WTC11 (cell line): ENCODE measurements around the gene GDPD3. TPM values are rescaled to one million over a fixed set of nuclear protein-coding genes. Genes with fewer than 3 reads are reported as not detected.
A peak's percentile ranks its signal among the peaks of the same experiment; 100 is the strongest.

Experiments
- CREM ChIP-seq: sonication (generic); formaldehyde crosslinking; IDR thresholded peaks from 2 replicates; pipeline ENCODE4 v1.8.1; 2022; ENCODE audit warnings: mild to moderate bottlenecking, missing genetic modification reagents, moderate library complexity
- FOXJ3 ChIP-seq: sonication (generic); formaldehyde crosslinking; IDR thresholded peaks from 2 replicates; pipeline ENCODE4 v1.9.0; 2021; ENCODE audit warnings: missing genetic modification reagents, mild to moderate bottlenecking, borderline replicate concordance
- GABPB1 ChIP-seq: sonication (generic); formaldehyde crosslinking; IDR thresholded peaks from 2 replicates; pipeline ENCODE4 v1.8.1; 2023; ENCODE audit warnings: mild to moderate bottlenecking, missing genetic modification reagents
- GRHL2 ChIP-seq: fragments of 250-450 bp; sonication (Bioruptor Pico); IDR thresholded peaks from 2 replicates; pipeline ENCODE4 v1.8.0; 2022; ENCODE audit warnings: mild to moderate bottlenecking, moderate library complexity; ENCODE audit not compliant: insufficient replicate concordance, severe bottlenecking
- GTF2I ChIP-seq: fragments of 250-450 bp; sonication (Bioruptor Pico); conservative IDR thresholded peaks from 2 replicates; pipeline ENCODE4 v1.4.0; 2021; ENCODE audit warnings: mild to moderate bottlenecking
- JUN ChIP-seq: sonication (generic); formaldehyde crosslinking; IDR thresholded peaks from 2 replicates; pipeline ENCODE4 v1.8.0; 2023; ENCODE audit warnings: mild to moderate bottlenecking, missing genetic modification reagents
- MYBL2 ChIP-seq: sonication (generic); formaldehyde crosslinking; IDR thresholded peaks from 2 replicates; pipeline ENCODE4 v1.8.1; 2023; ENCODE audit warnings: mild to moderate bottlenecking, moderate library complexity, missing genetic modification reagents
- NFATC4 ChIP-seq: fragments of 250-450 bp; sonication (Bioruptor Pico); IDR thresholded peaks from 2 replicates; pipeline ENCODE4 v1.9.0; 2021; ENCODE audit warnings: mild to moderate bottlenecking
- NFE2L1 ChIP-seq: sonication (generic); formaldehyde crosslinking; IDR thresholded peaks from 2 replicates; pipeline ENCODE4 v1.8.1; 2023; ENCODE audit warnings: missing genetic modification reagents
- NFYB ChIP-seq: sonication (generic); formaldehyde crosslinking; conservative IDR thresholded peaks from 2 replicates; pipeline ENCODE4 v1.8.0; 2022; ENCODE audit warnings: low read depth, missing genetic modification reagents
- RELA ChIP-seq: sonication (generic); formaldehyde crosslinking; IDR thresholded peaks from 2 replicates; pipeline ENCODE4 v1.8.1; 2022; ENCODE audit warnings: missing genetic modification reagents, mild to moderate bottlenecking, borderline replicate concordance
- SOX15 ChIP-seq: fragments of 250-450 bp; sonication (Bioruptor Pico); IDR thresholded peaks from 2 replicates; pipeline ENCODE4 v1.9.0; 2021; ENCODE audit warnings: mild to moderate bottlenecking
- TCF7 ChIP-seq: sonication (generic); formaldehyde crosslinking; IDR thresholded peaks from 2 replicates; pipeline ENCODE4 v1.8.0; 2022; ENCODE audit warnings: mild to moderate bottlenecking, low read depth, missing genetic modification reagents, moderate library complexity
- TP53 ChIP-seq: sonication (generic); formaldehyde crosslinking; IDR thresholded peaks from 2 replicates; pipeline ENCODE4 v1.8.1; 2023; ENCODE audit warnings: mild to moderate bottlenecking, missing genetic modification reagents
- ZNF121 ChIP-seq: sonication (generic); formaldehyde crosslinking; IDR thresholded peaks from 2 replicates; pipeline ENCODE4 v1.8.0; 2023; ENCODE audit warnings: missing genetic modification reagents
- ZNF138 ChIP-seq: sonication (generic); formaldehyde crosslinking; conservative IDR thresholded peaks from 2 replicates; pipeline ENCODE4 v1.8.1; 2022; ENCODE audit warnings: mild to moderate bottlenecking, moderate library complexity, missing genetic modification reagents
- ZNF219 ChIP-seq: sonication (generic); formaldehyde crosslinking; IDR thresholded peaks from 2 replicates; pipeline ENCODE4 v1.8.0; 2023; ENCODE audit warnings: missing genetic modification reagents, mild to moderate bottlenecking, borderline replicate concordance
- ZNF263 ChIP-seq: sonication (generic); formaldehyde crosslinking; IDR thresholded peaks from 2 replicates; pipeline ENCODE4 v1.8.1; 2022; ENCODE audit warnings: low read depth, mild to moderate bottlenecking, moderate library complexity, missing genetic modification reagents
- ZNF416 ChIP-seq: fragments of 250-450 bp; sonication (Bioruptor Pico); IDR thresholded peaks from 2 replicates; pipeline ENCODE4 v1.9.0; 2021; ENCODE audit warnings: mild to moderate bottlenecking, inconsistent platforms
- total RNA-seq: library from RNA; stranded (reverse); gene quantifications from 3 replicates; pipeline ENCODE4 v1.2.3, GENCODE V29; 2021
- TF ChIP-seq, protein P1 (sequence below): sonication (generic); formaldehyde crosslinking; IDR thresholded peaks from 2 replicates; pipeline ENCODE4 v1.8.0; 2023; ENCODE audit warnings: missing genetic modification reagents, mild to moderate bottlenecking, borderline replicate concordance
- TF ChIP-seq, protein P2 (sequence below): sonication (generic); formaldehyde crosslinking; IDR thresholded peaks from 2 replicates; pipeline ENCODE4 v1.8.0; 2022; ENCODE audit warnings: mild to moderate bottlenecking, missing genetic modification reagents
- TF ChIP-seq, protein P3 (sequence below): fragments of 250-450 bp; sonication (Bioruptor Pico); IDR thresholded peaks from 2 replicates; pipeline ENCODE4 v2.1.2; 2022; ENCODE audit warnings: mild to moderate bottlenecking, moderate library complexity
- TF ChIP-seq, protein P4 (sequence below): sonication (generic); formaldehyde crosslinking; IDR thresholded peaks from 2 replicates; pipeline ENCODE4 v1.8.0; 2023; ENCODE audit warnings: mild to moderate bottlenecking, missing genetic modification reagents
- TF ChIP-seq, protein P5 (sequence below): fragments of 250-450 bp; sonication (Bioruptor Pico); conservative IDR thresholded peaks from 2 replicates; pipeline ENCODE4 v1.9.0; 2021; ENCODE audit warnings: mild to moderate bottlenecking
- TF ChIP-seq, protein P6 (sequence below): sonication (generic); formaldehyde crosslinking; IDR thresholded peaks from 2 replicates; pipeline ENCODE4 v1.8.0; 2022; ENCODE audit warnings: mild to moderate bottlenecking, missing genetic modification reagents

The GDPD3 gene
- total RNA-seq, 1 experiment from 2014 or later: 2.5 TPM

DNA sequence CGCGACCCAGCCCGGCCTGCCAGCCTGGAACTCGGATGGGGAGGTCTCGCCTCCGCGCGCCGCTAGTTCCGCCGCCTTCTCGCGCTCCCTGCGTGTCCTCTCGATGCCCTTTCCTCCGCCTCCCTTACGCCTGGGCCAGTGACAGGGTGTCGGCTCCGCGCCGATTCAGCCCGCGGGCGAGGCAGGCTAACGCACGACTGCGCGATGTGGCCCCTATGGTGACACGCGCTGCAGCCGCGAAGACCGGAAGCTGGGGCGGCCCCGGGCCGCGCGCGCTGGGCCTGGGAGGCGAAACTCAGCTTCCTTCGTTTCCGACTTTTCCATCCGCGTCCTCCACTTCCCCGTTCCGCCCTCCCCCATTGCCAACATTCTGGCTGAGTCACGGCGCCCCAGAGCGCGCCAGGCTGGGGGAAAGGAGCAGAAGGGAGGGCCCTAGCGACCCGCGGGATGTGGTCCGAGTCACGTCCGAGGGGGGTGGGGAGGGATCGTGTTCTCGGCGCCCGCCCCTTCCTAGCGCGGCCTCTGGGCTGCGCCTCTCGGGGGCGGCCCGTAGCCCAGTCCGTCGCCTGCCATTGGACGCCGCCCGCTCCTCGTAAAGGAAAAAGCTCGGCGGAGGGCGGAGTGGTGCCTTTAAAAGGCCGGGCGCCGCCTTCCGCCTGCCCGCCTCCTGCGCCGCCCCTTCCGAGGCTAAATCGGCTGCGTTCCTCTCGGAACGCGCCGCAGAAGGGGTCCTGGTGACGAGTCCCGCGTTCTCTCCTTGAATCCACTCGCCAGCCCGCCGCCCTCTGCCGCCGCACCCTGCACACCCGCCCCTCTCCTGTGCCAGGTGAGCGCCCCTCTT is 48.0 kb downstream of the GDPD3 start, which contains the start of gene ALDOA (continued):
- TF ChIP-seq, protein P1, sequence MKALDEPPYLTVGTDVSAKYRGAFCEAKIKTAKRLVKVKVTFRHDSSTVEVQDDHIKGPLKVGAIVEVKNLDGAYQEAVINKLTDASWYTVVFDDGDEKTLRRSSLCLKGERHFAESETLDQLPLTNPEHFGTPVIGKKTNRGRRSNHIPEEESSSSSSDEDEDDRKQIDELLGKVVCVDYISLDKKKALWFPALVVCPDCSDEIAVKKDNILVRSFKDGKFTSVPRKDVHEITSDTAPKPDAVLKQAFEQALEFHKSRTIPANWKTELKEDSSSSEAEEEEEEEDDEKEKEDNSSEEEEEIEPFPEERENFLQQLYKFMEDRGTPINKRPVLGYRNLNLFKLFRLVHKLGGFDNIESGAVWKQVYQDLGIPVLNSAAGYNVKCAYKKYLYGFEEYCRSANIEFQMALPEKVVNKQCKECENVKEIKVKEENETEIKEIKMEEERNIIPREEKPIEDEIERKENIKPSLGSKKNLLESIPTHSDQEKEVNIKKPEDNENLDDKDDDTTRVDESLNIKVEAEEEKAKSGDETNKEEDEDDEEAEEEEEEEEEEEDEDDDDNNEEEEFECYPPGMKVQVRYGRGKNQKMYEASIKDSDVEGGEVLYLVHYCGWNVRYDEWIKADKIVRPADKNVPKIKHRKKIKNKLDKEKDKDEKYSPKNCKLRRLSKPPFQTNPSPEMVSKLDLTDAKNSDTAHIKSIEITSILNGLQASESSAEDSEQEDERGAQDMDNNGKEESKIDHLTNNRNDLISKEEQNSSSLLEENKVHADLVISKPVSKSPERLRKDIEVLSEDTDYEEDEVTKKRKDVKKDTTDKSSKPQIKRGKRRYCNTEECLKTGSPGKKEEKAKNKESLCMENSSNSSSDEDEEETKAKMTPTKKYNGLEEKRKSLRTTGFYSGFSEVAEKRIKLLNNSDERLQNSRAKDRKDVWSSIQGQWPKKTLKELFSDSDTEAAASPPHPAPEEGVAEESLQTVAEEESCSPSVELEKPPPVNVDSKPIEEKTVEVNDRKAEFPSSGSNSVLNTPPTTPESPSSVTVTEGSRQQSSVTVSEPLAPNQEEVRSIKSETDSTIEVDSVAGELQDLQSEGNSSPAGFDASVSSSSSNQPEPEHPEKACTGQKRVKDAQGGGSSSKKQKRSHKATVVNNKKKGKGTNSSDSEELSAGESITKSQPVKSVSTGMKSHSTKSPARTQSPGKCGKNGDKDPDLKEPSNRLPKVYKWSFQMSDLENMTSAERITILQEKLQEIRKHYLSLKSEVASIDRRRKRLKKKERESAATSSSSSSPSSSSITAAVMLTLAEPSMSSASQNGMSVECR (CRISPR knock-in tag): no peak; the same call in 1 of the 2 replicates
- TF ChIP-seq TCF7 (CRISPR knock-in tag) (no peak), ZNF138 (CRISPR knock-in tag) (no peak), ZNF416 (CRISPR knock-in tag) (no peak), GTF2I (CRISPR knock-in tag) (no peak), RELA (CRISPR knock-in tag) (no peak), NFATC4 (CRISPR knock-in tag) (no peak; the same call in 1 of the 2 replicates), NFYB (peak; percentile 53), GABPB1 (CRISPR knock-in tag) (peak; percentile 86), MYBL2 (CRISPR knock-in tag) (peak; percentile 89), SOX15 (CRISPR knock-in tag) (no peak), ZNF263 (peak; percentile 22; the same call in 1 of the 2 replicates), JUN (peak; percentile 46; the same call in 1 of the 2 replicates), GRHL2 (no peak), FOXJ3 (CRISPR knock-in tag) (no peak), CREM (peak; percentile 37; the same call in 1 of the 2 replicates), ZNF219 (CRISPR knock-in tag) (no peak), ZNF121 (CRISPR knock-in tag) (no peak), TP53 (CRISPR knock-in tag) (peak; percentile 73; the same call in 1 of the 2 replicates), NFE2L1 (CRISPR knock-in tag) (peak; percentile 99)
- TF ChIP-seq, protein P2, sequence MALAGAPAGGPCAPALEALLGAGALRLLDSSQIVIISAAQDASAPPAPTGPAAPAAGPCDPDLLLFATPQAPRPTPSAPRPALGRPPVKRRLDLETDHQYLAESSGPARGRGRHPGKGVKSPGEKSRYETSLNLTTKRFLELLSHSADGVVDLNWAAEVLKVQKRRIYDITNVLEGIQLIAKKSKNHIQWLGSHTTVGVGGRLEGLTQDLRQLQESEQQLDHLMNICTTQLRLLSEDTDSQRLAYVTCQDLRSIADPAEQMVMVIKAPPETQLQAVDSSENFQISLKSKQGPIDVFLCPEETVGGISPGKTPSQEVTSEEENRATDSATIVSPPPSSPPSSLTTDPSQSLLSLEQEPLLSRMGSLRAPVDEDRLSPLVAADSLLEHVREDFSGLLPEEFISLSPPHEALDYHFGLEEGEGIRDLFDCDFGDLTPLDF (CRISPR knock-in tag): 0 out of 2 replicates have a peak, but pooled peaks have one; percentile 30
- TF ChIP-seq, protein P3, sequence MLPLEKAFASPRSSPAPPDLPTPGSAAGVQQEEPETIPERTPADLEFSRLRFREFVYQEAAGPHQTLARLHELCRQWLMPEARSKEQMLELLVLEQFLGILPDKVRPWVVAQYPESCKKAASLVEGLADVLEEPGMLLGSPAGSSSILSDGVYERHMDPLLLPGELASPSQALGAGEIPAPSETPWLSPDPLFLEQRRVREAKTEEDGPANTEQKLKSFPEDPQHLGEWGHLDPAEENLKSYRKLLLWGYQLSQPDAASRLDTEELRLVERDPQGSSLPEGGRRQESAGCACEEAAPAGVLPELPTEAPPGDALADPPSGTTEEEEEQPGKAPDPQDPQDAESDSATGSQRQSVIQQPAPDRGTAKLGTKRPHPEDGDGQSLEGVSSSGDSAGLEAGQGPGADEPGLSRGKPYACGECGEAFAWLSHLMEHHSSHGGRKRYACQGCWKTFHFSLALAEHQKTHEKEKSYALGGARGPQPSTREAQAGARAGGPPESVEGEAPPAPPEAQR (CRISPR knock-in tag): no peak
- TF ChIP-seq, protein P4, sequence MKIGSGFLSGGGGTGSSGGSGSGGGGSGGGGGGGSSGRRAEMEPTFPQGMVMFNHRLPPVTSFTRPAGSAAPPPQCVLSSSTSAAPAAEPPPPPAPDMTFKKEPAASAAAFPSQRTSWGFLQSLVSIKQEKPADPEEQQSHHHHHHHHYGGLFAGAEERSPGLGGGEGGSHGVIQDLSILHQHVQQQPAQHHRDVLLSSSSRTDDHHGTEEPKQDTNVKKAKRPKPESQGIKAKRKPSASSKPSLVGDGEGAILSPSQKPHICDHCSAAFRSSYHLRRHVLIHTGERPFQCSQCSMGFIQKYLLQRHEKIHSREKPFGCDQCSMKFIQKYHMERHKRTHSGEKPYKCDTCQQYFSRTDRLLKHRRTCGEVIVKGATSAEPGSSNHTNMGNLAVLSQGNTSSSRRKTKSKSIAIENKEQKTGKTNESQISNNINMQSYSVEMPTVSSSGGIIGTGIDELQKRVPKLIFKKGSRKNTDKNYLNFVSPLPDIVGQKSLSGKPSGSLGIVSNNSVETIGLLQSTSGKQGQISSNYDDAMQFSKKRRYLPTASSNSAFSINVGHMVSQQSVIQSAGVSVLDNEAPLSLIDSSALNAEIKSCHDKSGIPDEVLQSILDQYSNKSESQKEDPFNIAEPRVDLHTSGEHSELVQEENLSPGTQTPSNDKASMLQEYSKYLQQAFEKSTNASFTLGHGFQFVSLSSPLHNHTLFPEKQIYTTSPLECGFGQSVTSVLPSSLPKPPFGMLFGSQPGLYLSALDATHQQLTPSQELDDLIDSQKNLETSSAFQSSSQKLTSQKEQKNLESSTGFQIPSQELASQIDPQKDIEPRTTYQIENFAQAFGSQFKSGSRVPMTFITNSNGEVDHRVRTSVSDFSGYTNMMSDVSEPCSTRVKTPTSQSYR (CRISPR knock-in tag): peak; percentile 29; the same call in 1 of the 2 replicates
- TF ChIP-seq, protein P5, sequence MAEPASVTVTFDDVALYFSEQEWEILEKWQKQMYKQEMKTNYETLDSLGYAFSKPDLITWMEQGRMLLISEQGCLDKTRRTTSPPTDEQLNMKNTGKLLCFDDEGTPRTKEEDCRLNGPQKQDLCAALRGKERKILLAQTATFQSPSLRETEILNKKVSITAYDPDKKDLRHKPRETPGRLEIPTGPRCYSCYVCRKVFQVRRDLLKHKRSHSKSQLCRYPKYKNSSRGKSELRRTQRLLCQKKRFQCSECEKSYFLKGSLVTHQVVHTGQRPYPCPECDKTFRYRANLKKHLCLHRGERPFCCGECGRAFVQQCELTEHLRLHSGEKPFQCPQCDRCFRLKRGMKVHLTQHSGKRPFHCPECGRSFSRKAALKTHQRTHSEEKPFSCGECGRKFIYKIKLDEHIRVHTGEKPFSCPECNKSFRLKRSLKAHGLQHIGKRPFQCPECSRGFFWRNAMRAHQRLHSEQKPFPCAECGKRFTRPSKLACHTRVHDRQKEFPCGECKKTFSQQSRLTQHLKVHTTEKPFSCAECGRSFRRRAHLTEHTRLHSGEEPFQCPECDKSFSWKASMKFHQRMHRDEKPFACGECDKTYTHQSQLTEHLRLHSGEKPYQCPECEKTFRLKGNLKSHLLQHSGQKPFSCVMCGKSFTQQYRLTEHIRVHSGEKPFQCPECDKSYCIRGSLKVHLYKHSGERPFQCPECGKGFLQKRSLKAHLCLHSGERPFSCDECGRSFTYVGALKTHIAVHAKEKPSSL: no peak
- TF ChIP-seq, protein P6, sequence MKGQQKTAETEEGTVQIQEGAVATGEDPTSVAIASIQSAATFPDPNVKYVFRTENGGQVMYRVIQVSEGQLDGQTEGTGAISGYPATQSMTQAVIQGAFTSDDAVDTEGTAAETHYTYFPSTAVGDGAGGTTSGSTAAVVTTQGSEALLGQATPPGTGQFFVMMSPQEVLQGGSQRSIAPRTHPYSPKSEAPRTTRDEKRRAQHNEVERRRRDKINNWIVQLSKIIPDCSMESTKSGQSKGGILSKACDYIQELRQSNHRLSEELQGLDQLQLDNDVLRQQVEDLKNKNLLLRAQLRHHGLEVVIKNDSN (CRISPR knock-in tag): no peak
